Neural crest cell (in vitro differentiated cells): Measurements from ENCODE around the gene USP10. TPM values are rescaled to one million over a fixed set of nuclear protein-coding genes. Genes with fewer than 3 reads are reported as not detected.

Source experiments
- DNase-seq: peaks from one replicate; pipeline ENCODE4 v3.0.0; 2021; ENCODE audit warnings: low read depth, mixed read lengths, low spot score
- H3K27ac Mint-ChIP-seq: one replicate; pipeline ENCODE4 v1.8.0; 2021; ENCODE audit warnings: mild to moderate bottlenecking, mixed read lengths; ENCODE audit not compliant: unreplicated experiment
- H3K27me3 Mint-ChIP-seq: 2 replicates; pipeline ENCODE4 v1.8.0; 2021; ENCODE audit warnings: low read depth, mild to moderate bottlenecking, mixed read lengths
- H3K36me3 Mint-ChIP-seq: 2 replicates; pipeline ENCODE4 v1.8.0; 2021; ENCODE audit warnings: low read depth, mild to moderate bottlenecking, mixed read lengths
- H3K4me1 Mint-ChIP-seq: 2 replicates; pipeline ENCODE4 v1.8.0; 2021; ENCODE audit warnings: mixed read lengths
- H3K4me3 Mint-ChIP-seq: one replicate; pipeline ENCODE4 v1.8.0; 2021; ENCODE audit warnings: mild to moderate bottlenecking, mixed read lengths
- H3K9me3 Mint-ChIP-seq: 2 replicates; pipeline ENCODE4 v1.8.0; 2021; ENCODE audit warnings: mixed read lengths
- total RNA-seq: library from RNA; stranded (reverse); gene quantifications from 2 replicates; pipeline ENCODE4 v1.2.1, GENCODE V29; 2021
- TF ChIP-seq, protein P1 (sequence below): fragments of 200-600 bp; sonication (generic); conservative IDR thresholded peaks from 2 replicates; pipeline ENCODE4 v1.5.0; 2021; ENCODE audit warnings: antibody characterized with exemption, mild to moderate bottlenecking

USP10 gene
- total RNA-seq, 1 donor from 2014 or later = 149 TPM

DNA sequence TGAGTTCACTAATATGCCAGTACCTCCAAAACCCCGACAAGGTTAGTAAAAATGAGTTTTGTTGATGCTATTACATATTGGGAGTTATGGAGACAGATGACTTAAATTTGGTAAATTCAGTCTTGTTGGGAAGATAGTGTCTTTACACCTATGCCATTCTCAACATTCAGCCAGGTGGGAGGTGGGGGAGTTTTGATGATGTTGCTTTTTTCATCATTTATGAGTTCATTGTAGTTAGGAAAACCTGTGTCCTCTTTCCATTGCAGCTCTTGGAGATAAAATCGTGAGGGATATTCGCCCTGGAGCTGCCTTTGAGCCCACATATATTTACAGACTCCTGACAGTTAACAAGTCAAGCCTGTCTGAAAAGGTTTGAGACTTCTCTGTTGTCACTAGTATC, 60.1 kb downstream of the USP10 start:
- H3K27ac Mint-ChIP-seq = no peak overlapping the region
- H3K4me3 Mint-ChIP-seq = no peak overlapping the region
- H3K36me3 Mint-ChIP-seq = peaks cover 12% of the 10 kb centered on the region
- H3K27me3 Mint-ChIP-seq = no peaks in the 10 kb centered on the region
- no peaks in the 10 kb centered on the region for H3K9me3 Mint-ChIP-seq
- DNase-seq = no peak
- TF ChIP-seq, protein P1, sequence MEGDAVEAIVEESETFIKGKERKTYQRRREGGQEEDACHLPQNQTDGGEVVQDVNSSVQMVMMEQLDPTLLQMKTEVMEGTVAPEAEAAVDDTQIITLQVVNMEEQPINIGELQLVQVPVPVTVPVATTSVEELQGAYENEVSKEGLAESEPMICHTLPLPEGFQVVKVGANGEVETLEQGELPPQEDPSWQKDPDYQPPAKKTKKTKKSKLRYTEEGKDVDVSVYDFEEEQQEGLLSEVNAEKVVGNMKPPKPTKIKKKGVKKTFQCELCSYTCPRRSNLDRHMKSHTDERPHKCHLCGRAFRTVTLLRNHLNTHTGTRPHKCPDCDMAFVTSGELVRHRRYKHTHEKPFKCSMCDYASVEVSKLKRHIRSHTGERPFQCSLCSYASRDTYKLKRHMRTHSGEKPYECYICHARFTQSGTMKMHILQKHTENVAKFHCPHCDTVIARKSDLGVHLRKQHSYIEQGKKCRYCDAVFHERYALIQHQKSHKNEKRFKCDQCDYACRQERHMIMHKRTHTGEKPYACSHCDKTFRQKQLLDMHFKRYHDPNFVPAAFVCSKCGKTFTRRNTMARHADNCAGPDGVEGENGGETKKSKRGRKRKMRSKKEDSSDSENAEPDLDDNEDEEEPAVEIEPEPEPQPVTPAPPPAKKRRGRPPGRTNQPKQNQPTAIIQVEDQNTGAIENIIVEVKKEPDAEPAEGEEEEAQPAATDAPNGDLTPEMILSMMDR = no peak
- peaks cover 9% of the 10 kb centered on the region for H3K4me1 Mint-ChIP-seq

DNA sequence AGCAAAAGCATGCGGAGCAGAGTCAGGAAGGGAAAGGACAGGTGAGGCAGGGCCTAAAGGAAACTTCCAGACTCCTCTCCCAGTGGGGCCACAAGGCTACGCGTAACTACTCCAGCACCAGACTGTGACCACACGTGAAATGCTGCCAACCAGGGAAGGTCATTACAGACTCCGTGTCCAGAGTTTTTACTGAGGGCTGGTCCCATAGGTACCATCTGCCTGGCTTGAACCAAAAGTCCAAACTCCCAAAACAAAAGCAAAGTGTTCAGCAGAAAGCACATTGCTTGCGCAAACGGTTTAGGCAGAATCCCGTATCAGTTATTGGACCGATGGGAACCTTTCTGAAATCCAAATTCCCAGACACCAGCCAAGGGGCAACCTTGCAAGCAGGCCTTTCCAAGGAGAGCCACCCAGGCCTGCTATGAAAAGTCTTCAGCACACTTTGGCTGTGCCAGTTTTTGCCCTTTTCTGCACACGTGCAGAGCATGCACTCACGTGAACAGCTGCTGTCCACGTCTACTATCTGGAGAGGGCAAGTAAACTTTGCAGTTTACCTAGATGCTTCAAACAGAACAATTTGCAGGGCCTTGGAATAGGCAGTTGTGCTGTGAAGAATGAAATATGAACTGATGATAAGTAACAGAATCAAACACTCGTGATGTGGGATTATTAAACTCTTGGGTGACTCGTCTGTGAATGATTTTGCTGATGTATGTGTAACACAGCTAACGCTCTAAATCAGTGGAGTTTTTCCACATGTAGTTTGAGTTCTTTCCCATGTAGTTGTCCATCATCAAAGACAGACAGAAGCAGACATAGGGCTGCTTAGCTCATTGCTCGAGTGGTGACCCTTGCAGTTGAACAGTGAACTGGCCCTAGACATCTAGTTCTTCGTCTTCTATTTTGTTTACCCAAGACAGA, 61.9 kb downstream of the USP10 start:
- no peaks in the 10 kb centered on the region for H3K9me3 Mint-ChIP-seq
- no peaks in the 10 kb centered on the region for H3K27me3 Mint-ChIP-seq
- TF ChIP-seq, protein P1 = no peak
- H3K4me1 Mint-ChIP-seq = no peaks in the 10 kb centered on the region
- H3K36me3 Mint-ChIP-seq = peaks cover 12% of the 10 kb centered on the region
- H3K27ac Mint-ChIP-seq = no peak overlapping the region
- no peak overlapping the region for H3K4me3 Mint-ChIP-seq
- DNase-seq = no peak

DNA sequence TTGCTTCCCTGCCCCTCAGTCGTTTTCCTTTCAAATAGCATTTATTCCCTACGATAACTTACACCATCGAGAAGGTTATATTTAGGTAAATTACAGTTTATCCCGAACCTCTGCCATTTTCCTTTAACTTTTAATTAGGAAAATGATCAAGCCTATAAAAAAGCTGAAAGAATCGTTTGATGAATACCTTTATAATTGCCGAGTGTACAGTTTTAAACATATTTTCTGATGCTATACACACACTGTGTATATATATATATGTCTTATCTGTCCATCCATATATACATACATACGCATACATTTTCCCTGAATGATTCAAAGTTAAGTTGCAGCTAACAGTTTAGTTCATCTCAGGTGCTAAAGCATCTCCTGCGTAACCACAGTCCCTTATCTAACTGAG, 63.4 kb downstream of the USP10 start:
- H3K36me3 Mint-ChIP-seq = peaks cover 18% of the 10 kb centered on the region
- H3K27ac Mint-ChIP-seq = no peak overlapping the region
- no peaks in the 10 kb centered on the region for H3K27me3 Mint-ChIP-seq
- no peak for DNase-seq
- no peak overlapping the region for H3K4me3 Mint-ChIP-seq
- H3K4me1 Mint-ChIP-seq = no peaks in the 10 kb centered on the region
- TF ChIP-seq, protein P1 = no peak
- no peaks in the 10 kb centered on the region for H3K9me3 Mint-ChIP-seq

DNA sequence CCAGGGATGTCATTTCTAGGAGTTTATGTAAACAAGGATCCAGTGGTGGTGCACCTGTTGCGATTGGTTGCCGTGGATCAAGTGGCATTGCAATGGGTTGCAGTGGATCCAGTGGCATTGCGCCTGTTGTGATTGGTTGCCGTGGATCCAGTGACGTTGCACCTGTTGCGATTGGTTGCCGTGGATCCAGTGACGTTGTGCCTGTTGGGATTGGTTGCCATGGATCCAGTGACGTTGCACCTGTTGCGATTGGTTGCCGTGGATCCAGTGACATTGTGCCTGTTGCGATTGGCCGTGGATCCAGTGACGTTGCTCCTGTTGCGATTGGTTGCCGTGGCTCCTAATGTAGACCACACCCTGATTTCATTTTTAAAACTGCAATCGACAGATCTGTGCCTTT, 63.8 kb downstream of the USP10 start:
- peaks cover 18% of the 10 kb centered on the region for H3K36me3 Mint-ChIP-seq
- H3K4me3 Mint-ChIP-seq = no peak overlapping the region
- no peaks in the 10 kb centered on the region for H3K4me1 Mint-ChIP-seq
- DNase-seq = no peak
- no peaks in the 10 kb centered on the region for H3K27me3 Mint-ChIP-seq
- TF ChIP-seq, protein P1 = no peak
- no peaks in the 10 kb centered on the region for H3K9me3 Mint-ChIP-seq
- H3K27ac Mint-ChIP-seq = no peak overlapping the region

DNA sequence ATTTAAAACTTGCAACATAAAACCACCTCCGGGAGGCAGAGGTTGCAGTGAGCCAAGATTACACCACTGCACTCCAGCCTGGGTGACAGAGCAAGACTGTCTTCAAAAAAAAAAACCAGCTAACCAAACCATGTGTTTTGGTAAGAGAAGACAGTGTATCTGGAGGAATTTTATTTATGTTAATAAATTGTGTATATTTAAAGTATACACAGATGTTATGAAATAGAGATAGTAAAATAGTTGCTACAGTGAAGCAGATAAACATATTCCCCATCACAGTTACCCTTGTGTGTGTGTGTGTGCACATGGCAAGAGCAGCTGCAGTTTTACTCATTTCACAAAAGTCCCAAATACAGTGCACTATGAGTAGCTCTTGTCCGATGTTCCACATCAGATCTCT, 65.2 kb downstream of the USP10 start:
- Mint-ChIP-seq H3K36me3 (peaks cover 31% of the 10 kb centered on the region), H3K9me3 (no peaks in the 10 kb centered on the region), H3K27me3 (no peaks in the 10 kb centered on the region), H3K27ac (no peak overlapping the region), H3K4me1 (no peaks in the 10 kb centered on the region), H3K4me3 (no peak overlapping the region)
- DNase-seq = no peak
- TF ChIP-seq, protein P1 = no peak
